Naive thymus-derived CD4-positive, alpha-beta T cell (primary cell): ENCODE measurements around the gene FAM98B. TPM values are rescaled to one million over a fixed set of nuclear protein-coding genes. Genes with fewer than 3 reads are reported as not detected.

Experiments used
- ATAC-seq: fragments of 150-1000 bp; cut with Tn5 transposase; 2 replicates; pipeline ENCODE4 v1.10.0; 2021; ENCODE audit warnings: mild to moderate bottlenecking, moderate library complexity
- CTCF ChIA-PET: fragments of 350-600 bp; sonication (Branson Sonifier 250); formaldehyde crosslinking; loops from one replicate; lab custom pipeline; 2021; ENCODE audit warnings: antibody characterized with exemption; lab: Charles Lee
- POLR2A ChIA-PET: fragments of 350-600 bp; sonication (Branson Sonifier 250); formaldehyde crosslinking; loops from one replicate; lab custom pipeline; 2021; ENCODE audit warnings: antibody characterized with exemption, inconsistent platforms; lab: Charles Lee
- DNase-seq, 9 donors: peaks; one replicate each; pipeline versions ENCODE4 v3.0.0 to v3.0.0-alpha.2; 2020 to 2022; ENCODE audit warnings: mixed read lengths in 1 of 9
- H3K27ac ChIP-seq: one replicate; pipeline ENCODE4 v1.7.0; 2013; ENCODE audit warnings: mild to moderate bottlenecking, low read depth, low read length, moderate library complexity
- H3K27me3 ChIP-seq, 2 donors: one replicate each; pipeline ENCODE4 v1.7.0; 2013; ENCODE audit warnings: low read length in 2 of 2, mild to moderate bottlenecking in 2 of 2, moderate library complexity in 2 of 2; ENCODE audit not compliant: control insufficient read depth in 2 of 2, insufficient read depth in 2 of 2
- H3K36me3 ChIP-seq, 3 experiments: 1 replicate in 2 of 3; 2 replicates in 1 of 3; pipeline ENCODE4 v1.7.0; 2013; ENCODE audit warnings: low read length in 3 of 3, mild to moderate bottlenecking in 3 of 3, moderate library complexity in 1 of 3; ENCODE audit not compliant: insufficient read depth in 3 of 3, control insufficient read depth in 2 of 3
- H3K4me1 ChIP-seq, 2 donors: one replicate each; pipeline ENCODE4 v1.7.0; 2013; ENCODE audit warnings: low read length in 2 of 2, mild to moderate bottlenecking in 2 of 2, moderate library complexity in 1 of 2; ENCODE audit not compliant: control insufficient read depth in 2 of 2, insufficient read depth in 2 of 2
- H3K4me3 ChIP-seq: 2 replicates; pipeline ENCODE4 v1.7.0; 2013; ENCODE audit warnings: mild to moderate bottlenecking, low read length
- H3K9me3 ChIP-seq, 3 experiments: 1 replicate in 2 of 3; 2 replicates in 1 of 3; pipeline ENCODE4 v1.7.0; 2013; ENCODE audit warnings: low read length in 3 of 3; ENCODE audit not compliant: control insufficient read depth in 2 of 3
- H3K27ac Mint-ChIP-seq, 9 donors: one replicate each; pipeline ENCODE4 v1.8.0; 2020 to 2022; ENCODE audit warnings: mixed read lengths in 9 of 9, mild to moderate bottlenecking in 8 of 9, moderate library complexity in 5 of 9, inconsistent platforms in 2 of 9
- H3K27me3 Mint-ChIP-seq, 5 donors: one replicate each; pipeline ENCODE4 v1.8.0; 2021 to 2022; ENCODE audit warnings: mixed read lengths in 5 of 5, mild to moderate bottlenecking in 1 of 5
- H3K36me3 Mint-ChIP-seq, 5 donors: one replicate each; pipeline ENCODE4 v1.8.0; 2020 to 2022; ENCODE audit warnings: mixed read lengths in 5 of 5, mild to moderate bottlenecking in 3 of 5, inconsistent platforms in 1 of 5
- H3K4me1 Mint-ChIP-seq, 7 donors: one replicate each; pipeline ENCODE4 v1.8.0; 2020 to 2022; ENCODE audit warnings: mixed read lengths in 7 of 7, mild to moderate bottlenecking in 3 of 7, inconsistent platforms in 1 of 7
- H3K4me3 Mint-ChIP-seq, 10 donors: one replicate each; pipeline ENCODE4 v1.8.0; 2020 to 2022; ENCODE audit warnings: mild to moderate bottlenecking in 10 of 10, mixed read lengths in 10 of 10, moderate library complexity in 6 of 10, inconsistent platforms in 2 of 10
- H3K9me3 Mint-ChIP-seq, 11 donors: one replicate each; pipeline ENCODE4 v1.8.0; 2020 to 2022; ENCODE audit warnings: mixed read lengths in 11 of 11, mild to moderate bottlenecking in 4 of 11, inconsistent platforms in 1 of 11, moderate library complexity in 1 of 11
- intact Hi-C, 2 donors: fragments of 100-400 bp; cut with micrococcal nuclease; formaldehyde crosslinking; loops; one replicate each; pipeline ENCODE4 v1.15.1; 2023
- polyA plus RNA-seq, 2 donors: library from polyadenylated mRNA; unstranded; fragments of 300-500 nt; fragmentation: Illumina TruSeq; gene quantifications; one replicate each; pipeline ENCODE4 v1.2.3, GENCODE V29; 2021
- total RNA-seq, 6 experiments: library from RNA in 5 of 6; stranded (reverse) in 5 of 6; gene quantifications; 1 replicate in 5 of 6; 2 replicates in 1 of 6; pipeline ENCODE4 v1.2.3 and lab custom pipeline; 2021 to 2026

The FAM98B gene
- total and polyA plus RNA-seq, 7 experiments from 2014 or later, result 2.4 to 39.5 (median 26.4) TPM

- Histone ChIP-seq H3K4me1 (peaks cover 13 to 22% of the 10 kb centered on the region in 2 donors), H3K4me3 (peak overlapping the region; percentile 98), H3K9me3 (no peaks in the 10 kb centered on the region), H3K27ac (peak overlapping the region; percentile 95), H3K36me3 (peaks cover 0 to 6% (median 0%) of the 10 kb centered on the region in 3 experiments), H3K27me3 (no peaks in the 10 kb centered on the region)
- Mint-ChIP-seq H3K4me1 (peaks cover 32 to 55% (median 45%) of the 10 kb centered on the region in 7 donors), H3K27me3 (peaks cover 0 to 13% (median 0%) of the 10 kb centered on the region in 5 donors), H3K4me3 (peak overlapping the region; percentile 86 to 99 (median 96)), H3K27ac (peak overlapping the region; percentile 92 to 99 (median 95)), H3K9me3 (no peaks in the 10 kb centered on the region), H3K36me3 (peaks cover 2 to 13% (median 4%) of the 10 kb centered on the region in 5 donors)
- DNase-seq, result no peak
- POLR2A ChIA-PET, result interaction anchor here (0.6 to 2.6 kb wide), 15 partner anchors 9 to 1327 kb away, joined by 3 to 23 read pairs (median 5); partner anchors contain the start of genes FSIP1 and RASGRP1
- ATAC-seq, result no peak
- CTCF ChIA-PET, result interaction anchor here (0.6 to 3.6 kb wide), 6 partner anchors 15 to 245 kb away, joined by 3 to 31 read pairs (median 9); no protein-coding TSS in a partner anchor
- intact Hi-C loops, result loop anchor here in 1 of 2 donors (2.0 to 10.0 kb wide), 3 partner anchors 20 to 1880 kb away; partner anchors contain the start of genes CDIN1 and FSIP1
Measured at GRCh38 chr15:38455092-38455491, 1.2 kb downstream of the FAM98B start.

- Histone ChIP-seq H3K27ac (no peak overlapping the region), H3K9me3 (no peaks in the 10 kb centered on the region), H3K4me3 (no peak overlapping the region), H3K36me3 (peaks cover 0 to 6% (median 0%) of the 10 kb centered on the region in 3 experiments), H3K4me1 (peaks cover 13 to 18% of the 10 kb centered on the region in 2 donors), H3K27me3 (no peaks in the 10 kb centered on the region)
- H3K27ac Mint-ChIP-seq, result no peak overlapping the region
- ATAC-seq (no peak), DNase-seq (no peak)
- intact Hi-C loops, result loop anchor here in 1 of 2 donors (10.0 kb wide), 1 partner anchor 1884 kb away; the partner anchor contains the start of gene CDIN1
- H3K4me1 Mint-ChIP-seq, result peaks cover 42 to 78% (median 69%) of the 10 kb centered on the region in 7 donors
- H3K36me3 Mint-ChIP-seq, result peaks cover 3 to 13% (median 4%) of the 10 kb centered on the region in 5 donors
- no peaks in the 10 kb centered on the region for H3K9me3 Mint-ChIP-seq
- no peaks in the 10 kb centered on the region for H3K27me3 Mint-ChIP-seq
- CTCF ChIA-PET, result interaction anchor here (1.0 to 1.9 kb wide), 2 partner anchors 14 to 232 kb away, joined by 3 to 4 read pairs; no protein-coding TSS in a partner anchor
- POLR2A ChIA-PET, result no interaction called here
- H3K4me3 Mint-ChIP-seq, result no peak overlapping the region
Measured at GRCh38 chr15:38458646-38459045, 4.7 kb downstream of the FAM98B start.

- intact Hi-C loops, result loop anchor here in 1 of 2 donors (10.0 kb wide), 1 partner anchor 1885 kb away; the partner anchor contains the start of gene CDIN1
- Mint-ChIP-seq H3K36me3 (peaks cover 3 to 13% (median 4%) of the 10 kb centered on the region in 5 donors), H3K27ac (peak overlapping the region in 3 of 9 donors; percentile 6 to 64 (median 36)), H3K27me3 (no peaks in the 10 kb centered on the region), H3K4me3 (no peak overlapping the region), H3K4me1 (peaks cover 41 to 74% (median 67%) of the 10 kb centered on the region in 7 donors), H3K9me3 (no peaks in the 10 kb centered on the region)
- Histone ChIP-seq H3K4me1 (peaks cover 12 to 18% of the 10 kb centered on the region in 2 donors), H3K27ac (no peak overlapping the region), H3K27me3 (no peaks in the 10 kb centered on the region), H3K4me3 (no peak overlapping the region), H3K9me3 (no peaks in the 10 kb centered on the region), H3K36me3 (peaks cover 0 to 1% (median 0%) of the 10 kb centered on the region in 3 experiments)
- ATAC-seq (no peak), DNase-seq (no peak)
- POLR2A ChIA-PET, result interaction anchor here (1.0 kb wide), 1 partner anchor 227 kb away, joined by 3 read pairs; no protein-coding TSS in a partner anchor
- CTCF ChIA-PET, result interaction anchor here (1.0 to 1.9 kb wide), 3 partner anchors 13 to 231 kb away, joined by 3 to 4 read pairs (median 4); no protein-coding TSS in a partner anchor
Measured at GRCh38 chr15:38459480-38459879, 5.6 kb downstream of the FAM98B start.

GRCh38 chr15:38460543-38460942 lies 6.6 kb downstream of the FAM98B start:
- no peaks in the 10 kb centered on the region for H3K9me3 Mint-ChIP-seq
- H3K27ac Mint-ChIP-seq, result no peak overlapping the region
- no peak overlapping the region for H3K27ac ChIP-seq

GRCh38 chr15:38461066-38461833 lies 7.3 kb downstream of the FAM98B start:
- Histone ChIP-seq H3K27me3 (no peaks in the 10 kb centered on the region), H3K9me3 (no peaks in the 10 kb centered on the region), H3K27ac (no peak overlapping the region), H3K4me1 (peaks cover 0 to 2% of the 10 kb centered on the region in 2 donors), H3K4me3 (no peak overlapping the region), H3K36me3 (no peaks in the 10 kb centered on the region)
- Mint-ChIP-seq H3K4me3 (no peak overlapping the region), H3K27me3 (no peaks in the 10 kb centered on the region), H3K4me1 (peaks cover 29 to 59% (median 50%) of the 10 kb centered on the region in 7 donors), H3K36me3 (peaks cover 3 to 13% (median 4%) of the 10 kb centered on the region in 5 donors), H3K27ac (no peak overlapping the region), H3K9me3 (no peaks in the 10 kb centered on the region)
- DNase-seq, result no peak
- CTCF ChIA-PET, result interaction anchor here (1.0 kb wide), 2 partner anchors 21 to 229 kb away, joined by 5 to 7 read pairs; no protein-coding TSS in a partner anchor
- POLR2A ChIA-PET, result interaction anchor here (0.6 kb wide), 1 partner anchor 12 kb away, joined by 3 read pairs; no protein-coding TSS in a partner anchor
- intact Hi-C loops, result no loop called here
- ATAC-seq, result peak; percentile 64

More at GRCh38 chr15:38460543-38460942, 6.6 kb downstream of the FAM98B start:
- DNase-seq (no peak), ATAC-seq (no peak)
- no peaks in the 10 kb centered on the region for H3K9me3 ChIP-seq
- no peak overlapping the region for H3K4me3 Mint-ChIP-seq
- H3K4me3 ChIP-seq, result no peak overlapping the region
- peaks cover 32 to 65% (median 56%) of the 10 kb centered on the region in 7 donors for H3K4me1 Mint-ChIP-seq
- H3K27me3 ChIP-seq, result no peaks in the 10 kb centered on the region
- H3K27me3 Mint-ChIP-seq, result no peaks in the 10 kb centered on the region
- ChIA-PET CTCF (interaction anchor here (1.0 kb wide), 2 partner anchors 20 to 230 kb away, joined by 5 to 7 read pairs; no protein-coding TSS in a partner anchor), POLR2A (no interaction called here)
- H3K36me3 Mint-ChIP-seq, result peaks cover 3 to 13% (median 4%) of the 10 kb centered on the region in 5 donors
- no peaks in the 10 kb centered on the region for H3K36me3 ChIP-seq
- peaks cover 1 to 9% of the 10 kb centered on the region in 2 donors for H3K4me1 ChIP-seq
- intact Hi-C loops, result no loop called here

- H3K9me3 Mint-ChIP-seq, result no peaks in the 10 kb centered on the region
- no peaks in the 10 kb centered on the region for H3K27me3 Mint-ChIP-seq
- DNase-seq (no peak), ATAC-seq (no peak)
- H3K36me3 ChIP-seq, result no peaks in the 10 kb centered on the region
- peaks cover 18 to 39% (median 35%) of the 10 kb centered on the region in 7 donors for H3K4me1 Mint-ChIP-seq
- H3K27ac Mint-ChIP-seq, result no peak overlapping the region
- H3K4me3 ChIP-seq, result no peak overlapping the region
- H3K9me3 ChIP-seq, result no peaks in the 10 kb centered on the region
- ChIA-PET POLR2A (interaction anchor here (3.7 kb wide), 1 partner anchor 9 kb away, joined by 16 read pairs; the partner anchor contains the start of gene FAM98B), CTCF (interaction anchor here (1.3 to 1.8 kb wide), 2 partner anchors 24 to 236 kb away, joined by 6 to 8 read pairs; no protein-coding TSS in a partner anchor)
- H3K27ac ChIP-seq, result no peak overlapping the region
- H3K4me1 ChIP-seq, result no peaks in the 10 kb centered on the region
- H3K36me3 Mint-ChIP-seq, result peaks cover 0 to 7% (median 0%) of the 10 kb centered on the region in 5 donors
- intact Hi-C loops, result no loop called here
- no peak overlapping the region for H3K4me3 Mint-ChIP-seq
- H3K27me3 ChIP-seq, result no peaks in the 10 kb centered on the region
Measured at GRCh38 chr15:38463893-38464292, 10.0 kb downstream of the FAM98B start.
